Measurements from ENCODE around the gene MIDN.

- TF ChIP-seq, protein P1, sequence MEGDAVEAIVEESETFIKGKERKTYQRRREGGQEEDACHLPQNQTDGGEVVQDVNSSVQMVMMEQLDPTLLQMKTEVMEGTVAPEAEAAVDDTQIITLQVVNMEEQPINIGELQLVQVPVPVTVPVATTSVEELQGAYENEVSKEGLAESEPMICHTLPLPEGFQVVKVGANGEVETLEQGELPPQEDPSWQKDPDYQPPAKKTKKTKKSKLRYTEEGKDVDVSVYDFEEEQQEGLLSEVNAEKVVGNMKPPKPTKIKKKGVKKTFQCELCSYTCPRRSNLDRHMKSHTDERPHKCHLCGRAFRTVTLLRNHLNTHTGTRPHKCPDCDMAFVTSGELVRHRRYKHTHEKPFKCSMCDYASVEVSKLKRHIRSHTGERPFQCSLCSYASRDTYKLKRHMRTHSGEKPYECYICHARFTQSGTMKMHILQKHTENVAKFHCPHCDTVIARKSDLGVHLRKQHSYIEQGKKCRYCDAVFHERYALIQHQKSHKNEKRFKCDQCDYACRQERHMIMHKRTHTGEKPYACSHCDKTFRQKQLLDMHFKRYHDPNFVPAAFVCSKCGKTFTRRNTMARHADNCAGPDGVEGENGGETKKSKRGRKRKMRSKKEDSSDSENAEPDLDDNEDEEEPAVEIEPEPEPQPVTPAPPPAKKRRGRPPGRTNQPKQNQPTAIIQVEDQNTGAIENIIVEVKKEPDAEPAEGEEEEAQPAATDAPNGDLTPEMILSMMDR (IDR thresholded peaks at IDR 0.05), result no peak
- TF ChIP-seq POLR2A (IDR thresholded peaks at IDR 0.05), result no peak
Measured at GRCh38 chr19:1283917-1284292, 35.5 kb downstream of the MIDN start.
